H1 (cell line): ENCODE measurements around the gene C14orf93. TPM values are rescaled to one million over a fixed set of nuclear protein-coding genes. Genes with fewer than 3 reads are reported as not detected.
"Not testable (repeated sequence)": the region's sequence is repeated elsewhere in the genome, so short reads cannot be mapped to it uniquely, and the experiment has no call there.

Experiments used
- CTCF ChIA-PET: fragments of 300-600 bp; sonication (Branson Sonifier 250); formaldehyde crosslinking; loops from one replicate; lab custom pipeline; 2021; ENCODE audit not compliant: partially characterized antibody; lab: Charles Lee
- POLR2A ChIA-PET: fragments of 300-600 bp; sonication (Branson Sonifier 250); formaldehyde crosslinking; loops from one replicate; lab custom pipeline; 2021; ENCODE audit warnings: inconsistent platforms; ENCODE audit not compliant: partially characterized antibody; lab: Charles Lee
- DNase-seq, 2 experiments: peaks; one replicate each; pipeline versions ENCODE4 v3.0.0 to v3.0.0-alpha.2; 2010 to 2022; ENCODE audit warnings: low spot score in 2 of 2, low read depth in 1 of 2, mixed read lengths in 1 of 2
- FAIRE-seq: peaks from 2 replicates; lab custom pipeline; 2011; peaks lifted over from hg19 to GRCh38; lab: Jason Lieb, UNC
- H2AFZ ChIP-seq: 2 replicates; pipeline ENCODE4 v1.8.1; 2012; ENCODE audit warnings: low read length, inconsistent platforms
- H2AK5ac ChIP-seq: 2 replicates; pipeline ENCODE4 v1.6.1; 2013; ENCODE audit warnings: low read depth, low read length
- H2BK120ac ChIP-seq: replicated peaks from 2 replicates; pipeline ENCODE3; 2013; ENCODE audit warnings: low read depth, low read length, inconsistent platforms
- H2BK12ac ChIP-seq: 2 replicates; pipeline ENCODE4 v1.6.1; 2013; ENCODE audit warnings: low read depth, low read length
- H2BK15ac ChIP-seq: 2 replicates; pipeline ENCODE4 v1.6.1; 2013; ENCODE audit warnings: low read length
- H2BK20ac ChIP-seq: 2 replicates; pipeline ENCODE4 v1.6.1; 2013; ENCODE audit warnings: low read length
- H2BK5ac ChIP-seq: 2 replicates; pipeline ENCODE4 v1.6.1; 2013; ENCODE audit warnings: low read depth, low read length
- H3K14ac ChIP-seq: 2 replicates; pipeline ENCODE4 v1.6.1; 2013; ENCODE audit warnings: inconsistent platforms; ENCODE audit not compliant: insufficient read length
- H3K18ac ChIP-seq: 2 replicates; pipeline ENCODE4 v1.6.1; 2013; ENCODE audit warnings: low read length; ENCODE audit errors: extremely low read depth
- H3K23ac ChIP-seq: 2 replicates; pipeline ENCODE4 v1.6.1; 2013; ENCODE audit warnings: inconsistent platforms; ENCODE audit not compliant: insufficient read length
- H3K23me2 ChIP-seq: 2 replicates; pipeline ENCODE4 v1.6.1; 2013; ENCODE audit warnings: low read depth, low read length
- H3K27ac ChIP-seq: 2 replicates; pipeline ENCODE4 v1.6.1; 2011; ENCODE audit warnings: low read depth, low read length, inconsistent platforms
- H3K27me3 ChIP-seq, 4 experiments: replicated peaks in 1 of 4; 1 replicate in 1 of 4; 2 replicates in 3 of 4; pipeline versions ENCODE4 v1.6.1 to v1.8.1; 2011 to 2013; ENCODE audit warnings: low read length in 3 of 4, mild to moderate bottlenecking in 3 of 4, inconsistent platforms in 2 of 4, mixed read lengths in 2 of 4, moderate library complexity in 1 of 4; ENCODE audit not compliant: control insufficient read depth in 3 of 4, insufficient read depth in 3 of 4; ENCODE audit errors: extremely low read depth in 1 of 4
- H3K36me3 ChIP-seq, 4 experiments: 2 replicates each; pipeline versions ENCODE4 v1.6.1 to v1.8.1; 2011 to 2013; ENCODE audit warnings: mild to moderate bottlenecking in 4 of 4, low read length in 3 of 4, moderate library complexity in 2 of 4, control low read depth in 1 of 4, inconsistent platforms in 1 of 4; ENCODE audit not compliant: insufficient read depth in 4 of 4, control insufficient read depth in 2 of 4
- H3K4ac ChIP-seq: replicated peaks from 2 replicates; pipeline ENCODE3; 2013; ENCODE audit warnings: low read length, low read depth, mixed read lengths, inconsistent platforms; ENCODE audit not compliant: insufficient read length
- H3K4me1 ChIP-seq, 4 experiments: replicated peaks in 1 of 4; 1 replicate in 1 of 4; 2 replicates in 3 of 4; pipeline versions ENCODE4 v1.6.1 to v1.8.1; 2011 to 2013; ENCODE audit warnings: low read length in 3 of 4, inconsistent platforms in 2 of 4, mixed read lengths in 1 of 4; ENCODE audit not compliant: insufficient read depth in 4 of 4, control insufficient read depth in 3 of 4
- H3K4me2 ChIP-seq, 2 experiments: 2 replicates each; pipeline versions ENCODE4 v1.6.1 to v1.8.1; 2011 to 2013; ENCODE audit warnings: low read depth in 2 of 2, low read length in 2 of 2, control low read depth in 1 of 2, inconsistent platforms in 1 of 2, mild to moderate bottlenecking in 1 of 2; ENCODE audit not compliant: insufficient read depth in 1 of 2
- H3K4me3 ChIP-seq, 4 experiments: fragments of 200-600, 300-600 bp in 1 of 4; sonication (generic), shearing (Covaris generic), sonication (Bioruptor Twin) in 1 of 4; 2 replicates each; pipeline versions ENCODE4 v1.5.1 to v1.8.1; 2011 to 2016; ENCODE audit warnings: low read length in 4 of 4, low read depth in 3 of 4, control low read depth in 2 of 4, inconsistent platforms in 2 of 4, mild to moderate bottlenecking in 2 of 4, mixed read lengths in 1 of 4, moderate library complexity in 1 of 4; ENCODE audit not compliant: insufficient read depth in 2 of 4; ENCODE audit errors: extremely low read depth in 1 of 4
- H3K56ac ChIP-seq: replicated peaks from 2 replicates; pipeline ENCODE3; 2013; ENCODE audit warnings: low read depth, mild to moderate bottlenecking, mixed read lengths, low read length, inconsistent platforms; ENCODE audit not compliant: insufficient read length
- H3K79me1 ChIP-seq: 2 replicates; pipeline ENCODE4 v1.6.1; 2013; ENCODE audit warnings: low read depth, low read length, control low read depth
- H3K79me2 ChIP-seq, 2 experiments: 2 replicates each; pipeline versions ENCODE4 v1.6.1 to v1.8.1; 2012 to 2013; ENCODE audit warnings: low read length in 2 of 2, mild to moderate bottlenecking in 2 of 2, inconsistent platforms in 1 of 2; ENCODE audit not compliant: insufficient read depth in 2 of 2, control insufficient read depth in 1 of 2
- H3K9ac ChIP-seq, 4 experiments: replicated peaks in 1 of 4; 1 replicate in 1 of 4; 2 replicates in 3 of 4; pipeline versions ENCODE4 v1.6.1 to v1.8.1; 2011 to 2013; ENCODE audit warnings: low read depth in 3 of 4, low read length in 3 of 4, control low read depth in 2 of 4, mild to moderate bottlenecking in 2 of 4, moderate library complexity in 2 of 4, inconsistent platforms in 1 of 4; ENCODE audit errors: extremely low read depth in 1 of 4
- H3K9me3 ChIP-seq, 2 experiments: 2 replicates each; pipeline versions ENCODE4 v1.6.1 to v1.8.1; 2012 to 2013; ENCODE audit warnings: mild to moderate bottlenecking in 2 of 2, moderate library complexity in 2 of 2, control low read depth in 1 of 2, inconsistent platforms in 1 of 2, low read depth in 1 of 2, low read length in 1 of 2, mixed read lengths in 1 of 2; ENCODE audit not compliant: insufficient read depth in 2 of 2
- H4K20me1 ChIP-seq, 2 experiments: replicated peaks in 1 of 2; 2 replicates each; pipeline versions ENCODE3 to v1.8.1; 2011 to 2013; ENCODE audit warnings: inconsistent platforms in 2 of 2, low read length in 2 of 2, mild to moderate bottlenecking in 1 of 2; ENCODE audit not compliant: insufficient read depth in 2 of 2, control insufficient read depth in 1 of 2
- H4K5ac ChIP-seq: 2 replicates; pipeline ENCODE4 v1.6.1; 2013; ENCODE audit warnings: low read length, low read depth, mixed read lengths, inconsistent platforms; ENCODE audit not compliant: insufficient read length
- H4K8ac ChIP-seq: 2 replicates; pipeline ENCODE4 v1.8.0; 2013; ENCODE audit warnings: mild to moderate bottlenecking, moderate library complexity, low read length, inconsistent platforms; ENCODE audit not compliant: insufficient read depth; ENCODE audit errors: extremely low read depth
- H4K91ac ChIP-seq: replicated peaks from 2 replicates; pipeline ENCODE3; 2013; ENCODE audit warnings: low read length, mixed read lengths, inconsistent platforms; ENCODE audit not compliant: insufficient read length
- WGBS, 2 experiments: shearing (Covaris generic) in 1 of 2; methylation state at CpG; one replicate each; pipeline versions ENCODE4 v1.1.6 to v1.1.7; 2013 to 2015; ENCODE audit warnings: low lambda C conversion rate in 2 of 2, mixed read lengths in 2 of 2, inconsistent platforms in 1 of 2, low coverage in 1 of 2, missing lambda C conversion rate in 1 of 2; ENCODE audit not compliant: insufficient replicate concordance in 2 of 2, insufficient coverage in 1 of 2, insufficient read length in 1 of 2; ENCODE audit errors: extremely low coverage in 1 of 2, missing lambda C conversion rate in 1 of 2; 5-methylcytosine and 5-hydroxymethylcytosine counted together
- polyA plus RNA-seq, 7 experiments: library from polyadenylated mRNA; depleted of rRNA in 3 of 7; stranded (reverse) in 5 of 7; unstranded in 2 of 7; fragments of >200 nt in 5 of 7; fragments of 200-250 nt in 2 of 7; gene quantifications; 1 replicate in 5 of 7; 2 replicates in 1 of 7; 4 replicates in 1 of 7; pipeline versions ENCODE4 v1.2.1 to v1.2.3, GENCODE V29; 2011 to 2013; ENCODE audit warnings: missing spikeins in 2 of 7, mixed read lengths in 2 of 7
- total RNA-seq: library from RNA; stranded (reverse); fragmentation: NEBNext Ultra II Directional; extraction: Animal tissue kit (Norgen Biotek cat#: 25700); gene quantifications from 2 replicates; pipeline ENCODE4 v1.2.1, GENCODE V29; 2021

The C14orf93 gene
- total and polyA plus RNA-seq, 2 of the 8 experiments (the other 6 are each of a cell fraction or from before 2014, with no cell fraction given) = 7.8 to 8.2 TPM

GRCh38 chr14:23004274-23004673, 5.7 kb downstream of the C14orf93 start:
- H4K20me1 ChIP-seq, H3K9me3 ChIP-seq, H3K14ac ChIP-seq, H3K4ac ChIP-seq, H2BK20ac ChIP-seq, H3K56ac ChIP-seq, H4K5ac ChIP-seq, H4K91ac ChIP-seq, H3K23ac ChIP-seq, H2BK15ac ChIP-seq, H3K18ac ChIP-seq, H3K79me2 ChIP-seq, FAIRE-seq, H2BK5ac ChIP-seq, H3K36me3 ChIP-seq, H2AK5ac ChIP-seq, H3K9ac ChIP-seq, H2BK120ac ChIP-seq, H3K4me3 ChIP-seq, H3K79me1 ChIP-seq, H3K4me1 ChIP-seq, H3K4me2 ChIP-seq, H3K23me2 ChIP-seq, H3K27me3 ChIP-seq, DNase-seq, H3K27ac ChIP-seq, H4K8ac ChIP-seq, H2AFZ ChIP-seq, H2BK12ac ChIP-seq: not testable (repeated sequence)
- CTCF ChIA-PET = interaction anchor here (0.6 to 1.0 kb wide), 5 partner anchors 11 to 1208 kb away, joined by 3 to 4 read pairs (median 3); partner anchors contain the start of genes AJUBA and HAUS4
- POLR2A ChIA-PET = interaction anchor here (0.9 to 1.1 kb wide), 3 partner anchors 9 to 54 kb away, joined by 3 to 9 read pairs (median 3); partner anchors contain the start of gene CDH24
- 97% methylated on average over 4 of the region's 4 CpGs; no CpG with 5 or more reads in 1 of the 2 experiments for WGBS, 2 experiments
